Measurements from ENCODE around the gene ALDH3B1.

Gene ALDH3B1

DNA sequence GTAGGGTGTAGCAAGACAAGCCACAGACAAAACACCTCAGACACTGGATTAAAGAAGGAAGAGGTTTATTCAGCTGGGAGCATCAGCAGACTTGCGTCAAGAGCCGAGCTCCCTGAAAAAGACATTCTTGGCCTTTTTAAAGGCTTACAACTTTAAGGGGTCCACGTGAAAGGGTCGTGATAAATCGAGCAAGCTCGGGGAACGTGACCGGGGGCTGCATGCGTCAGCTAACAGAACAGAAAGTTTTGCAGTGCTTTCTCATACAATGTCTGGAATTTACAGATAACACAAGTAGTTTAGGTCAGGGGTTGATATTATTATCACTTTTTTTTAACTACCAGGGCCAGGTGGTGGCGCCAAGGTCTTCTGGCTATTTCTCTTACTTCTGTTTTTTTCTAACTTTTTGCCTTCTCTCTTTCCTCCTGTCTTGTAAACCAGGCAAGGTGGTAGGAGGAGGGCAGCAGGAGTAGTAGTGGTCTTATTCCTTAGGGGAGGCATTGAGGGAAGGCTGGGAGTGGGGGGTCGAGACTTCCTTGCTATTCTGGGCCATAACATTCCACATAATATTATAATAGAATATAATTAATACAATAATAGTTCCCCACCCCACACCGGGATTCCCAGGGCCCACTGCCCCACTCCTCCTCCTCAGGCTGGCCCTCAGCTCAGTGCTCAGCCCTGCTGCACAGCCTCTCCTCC lies 587 bp upstream of the ALDH3B1 start:
- Histone ChIP-seq H3K9me3 (no peaks in the 10 kb centered on the region), H3K4me1 (peaks cover 23% of the 10 kb centered on the region), H3K27me3 (no peaks in the 10 kb centered on the region), H3K4me3 (ENCODE audit: low read depth, low read length) (peak overlapping the region; percentile 37), H3K36me3 (no peaks in the 10 kb centered on the region)
- peak; percentile 22 for DNase-seq
- TF ChIP-seq, protein P1, sequence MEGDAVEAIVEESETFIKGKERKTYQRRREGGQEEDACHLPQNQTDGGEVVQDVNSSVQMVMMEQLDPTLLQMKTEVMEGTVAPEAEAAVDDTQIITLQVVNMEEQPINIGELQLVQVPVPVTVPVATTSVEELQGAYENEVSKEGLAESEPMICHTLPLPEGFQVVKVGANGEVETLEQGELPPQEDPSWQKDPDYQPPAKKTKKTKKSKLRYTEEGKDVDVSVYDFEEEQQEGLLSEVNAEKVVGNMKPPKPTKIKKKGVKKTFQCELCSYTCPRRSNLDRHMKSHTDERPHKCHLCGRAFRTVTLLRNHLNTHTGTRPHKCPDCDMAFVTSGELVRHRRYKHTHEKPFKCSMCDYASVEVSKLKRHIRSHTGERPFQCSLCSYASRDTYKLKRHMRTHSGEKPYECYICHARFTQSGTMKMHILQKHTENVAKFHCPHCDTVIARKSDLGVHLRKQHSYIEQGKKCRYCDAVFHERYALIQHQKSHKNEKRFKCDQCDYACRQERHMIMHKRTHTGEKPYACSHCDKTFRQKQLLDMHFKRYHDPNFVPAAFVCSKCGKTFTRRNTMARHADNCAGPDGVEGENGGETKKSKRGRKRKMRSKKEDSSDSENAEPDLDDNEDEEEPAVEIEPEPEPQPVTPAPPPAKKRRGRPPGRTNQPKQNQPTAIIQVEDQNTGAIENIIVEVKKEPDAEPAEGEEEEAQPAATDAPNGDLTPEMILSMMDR (IDR thresholded peaks at IDR 0.05; ENCODE audit: low read depth, low read length), result peak; percentile 25

DNA sequence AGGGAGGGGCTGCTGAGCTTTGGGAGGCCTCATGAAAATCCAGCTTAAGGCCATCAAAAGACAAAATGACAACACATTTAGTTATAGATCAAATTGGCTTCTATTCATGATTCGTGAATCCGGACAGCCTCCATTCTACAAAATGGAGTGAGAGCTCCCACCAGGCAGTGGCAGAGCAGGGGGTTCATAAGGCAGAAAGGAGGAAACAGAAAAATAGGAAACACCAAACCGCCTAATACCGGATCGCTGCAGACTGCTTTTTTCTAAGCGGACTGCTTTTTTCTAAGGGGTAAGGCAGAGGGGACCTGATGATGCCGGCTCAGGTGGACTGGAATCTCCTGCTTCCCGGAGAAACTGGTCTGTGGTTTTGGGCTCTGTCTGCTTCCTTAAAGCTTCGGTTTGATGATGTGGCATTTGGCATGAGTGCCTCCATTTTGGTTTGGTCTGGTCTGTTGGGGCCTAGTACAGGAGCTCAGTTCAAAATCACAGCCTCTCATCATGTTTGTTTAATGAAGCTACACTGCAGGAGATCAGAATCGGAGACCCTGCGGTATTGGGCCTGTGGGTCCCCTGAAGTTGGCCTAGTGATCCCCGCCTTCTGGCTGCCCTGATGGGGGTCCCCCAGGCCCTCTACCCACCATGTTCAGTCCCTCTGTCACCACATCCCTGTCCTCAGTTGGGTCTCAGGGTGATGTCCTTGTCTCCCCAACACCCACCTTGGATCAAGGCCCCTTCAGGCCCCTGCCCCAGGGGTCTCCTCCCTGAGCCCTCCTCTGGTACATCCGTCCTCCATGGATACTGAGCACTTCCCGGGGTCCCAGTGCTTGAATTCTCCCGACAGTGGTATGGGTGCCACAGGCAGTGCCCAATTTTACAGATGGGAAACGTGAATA lies 1.2 kb downstream of the ALDH3B1 start:
- TF ChIP-seq, protein P1 (IDR thresholded peaks at IDR 0.05; ENCODE audit: low read depth, low read length), result no peak

DNA sequence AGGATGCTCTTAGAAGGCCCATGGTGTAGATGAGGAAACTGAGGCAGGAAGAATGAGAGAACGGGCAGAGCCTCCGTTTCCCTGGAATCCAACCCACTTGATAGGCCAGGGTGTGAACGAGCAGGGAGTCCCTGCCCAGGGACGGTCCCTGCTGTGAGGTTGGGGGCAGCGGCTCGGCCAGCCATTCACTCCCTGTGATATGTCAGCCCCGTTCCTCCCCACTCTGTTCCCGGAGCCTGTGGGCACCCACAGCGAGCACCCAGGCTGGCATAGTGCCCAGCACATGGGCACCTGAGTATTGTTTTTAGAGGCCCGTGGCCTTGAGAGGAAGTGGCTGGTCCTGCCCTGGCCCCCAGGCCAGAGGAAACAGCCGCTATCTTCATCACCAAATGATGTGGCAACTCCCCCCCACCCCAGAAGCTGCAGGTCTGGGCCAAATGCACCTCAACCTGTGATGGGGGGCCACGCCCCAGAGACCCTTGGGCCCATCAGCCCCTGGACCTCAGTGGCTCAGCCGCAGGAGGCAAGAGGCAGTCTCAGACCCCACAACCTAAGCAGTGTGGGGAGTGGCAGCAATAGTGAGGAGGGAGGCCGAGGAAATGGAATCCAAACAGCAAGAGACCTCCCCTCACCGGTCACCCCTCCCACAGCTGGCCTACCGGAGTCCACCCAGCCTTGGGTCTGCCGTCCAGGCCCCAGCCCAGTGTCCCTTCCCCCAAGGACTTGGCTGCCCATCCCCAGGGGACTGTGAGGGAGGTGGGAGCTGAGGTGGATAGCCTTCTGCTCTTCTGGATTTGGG lies 2.1 kb downstream of the ALDH3B1 start:
- H3K9me3 ChIP-seq, result no peaks in the 10 kb centered on the region
- TF ChIP-seq, protein P1 (IDR thresholded peaks at IDR 0.05; ENCODE audit: low read depth, low read length), result no peak
- H3K4me3 ChIP-seq (ENCODE audit: low read depth, low read length), result no peak overlapping the region
- no peaks in the 10 kb centered on the region for H3K27me3 ChIP-seq
- H3K4me1 ChIP-seq, result peaks cover 29% of the 10 kb centered on the region
- peak; percentile 6 for DNase-seq
- no peaks in the 10 kb centered on the region for H3K36me3 ChIP-seq

More for the DNA sequence above, 1.2 kb downstream of the ALDH3B1 start:
- H3K27me3 ChIP-seq, result no peaks in the 10 kb centered on the region
- no peaks in the 10 kb centered on the region for H3K36me3 ChIP-seq
- peaks cover 23% of the 10 kb centered on the region for H3K4me1 ChIP-seq
- H3K4me3 ChIP-seq (ENCODE audit: low read depth, low read length), result no peak overlapping the region
- DNase-seq, result no peak
- no peaks in the 10 kb centered on the region for H3K9me3 ChIP-seq

DNA sequence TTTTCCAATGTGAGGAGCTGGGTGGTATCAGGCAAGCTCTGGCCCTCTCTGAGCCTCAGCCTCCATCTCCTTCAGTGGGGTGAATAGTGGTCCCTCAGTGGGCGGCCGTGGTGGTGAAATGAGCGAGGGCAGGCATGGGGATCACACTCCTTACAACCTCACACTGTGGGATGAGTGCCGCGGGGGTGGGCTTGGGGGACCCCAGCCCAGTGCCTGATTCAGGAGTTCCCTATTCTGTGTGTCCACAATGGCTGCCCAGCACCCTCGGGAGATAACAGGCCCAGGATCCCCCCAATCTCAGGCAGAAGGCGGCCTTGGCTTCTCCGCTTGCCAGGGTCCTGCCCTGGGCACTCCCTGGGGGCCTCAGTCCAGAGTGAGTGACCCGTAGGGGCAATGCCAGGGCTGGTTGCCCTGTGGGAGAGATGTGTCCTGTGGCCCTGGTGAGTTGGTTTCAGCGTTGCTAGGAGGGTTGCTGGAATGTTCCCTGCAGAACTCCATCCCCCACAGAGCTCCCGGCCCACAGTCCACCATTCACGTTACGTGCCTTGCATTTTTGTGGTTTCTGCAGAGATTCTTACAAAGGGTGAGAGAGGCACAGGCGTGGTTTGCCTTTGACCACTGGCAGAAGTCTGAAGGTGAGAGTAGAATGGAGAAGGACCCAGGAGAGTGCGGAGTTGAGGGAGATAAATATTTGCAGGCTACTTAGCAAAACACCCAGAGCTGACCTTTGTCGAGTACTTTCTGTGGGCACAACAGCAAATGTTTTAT lies 2.9 kb downstream of the ALDH3B1 start:
- H3K4me1 ChIP-seq, result peaks cover 29% of the 10 kb centered on the region
- no peaks in the 10 kb centered on the region for H3K27me3 ChIP-seq
- TF ChIP-seq, protein P1 (IDR thresholded peaks at IDR 0.05; ENCODE audit: low read depth, low read length), result no peak
- no peaks in the 10 kb centered on the region for H3K36me3 ChIP-seq
- DNase-seq, result no peak
- no peak overlapping the region for H3K4me3 ChIP-seq (ENCODE audit: low read depth, low read length)
- H3K9me3 ChIP-seq, result no peaks in the 10 kb centered on the region

DNA sequence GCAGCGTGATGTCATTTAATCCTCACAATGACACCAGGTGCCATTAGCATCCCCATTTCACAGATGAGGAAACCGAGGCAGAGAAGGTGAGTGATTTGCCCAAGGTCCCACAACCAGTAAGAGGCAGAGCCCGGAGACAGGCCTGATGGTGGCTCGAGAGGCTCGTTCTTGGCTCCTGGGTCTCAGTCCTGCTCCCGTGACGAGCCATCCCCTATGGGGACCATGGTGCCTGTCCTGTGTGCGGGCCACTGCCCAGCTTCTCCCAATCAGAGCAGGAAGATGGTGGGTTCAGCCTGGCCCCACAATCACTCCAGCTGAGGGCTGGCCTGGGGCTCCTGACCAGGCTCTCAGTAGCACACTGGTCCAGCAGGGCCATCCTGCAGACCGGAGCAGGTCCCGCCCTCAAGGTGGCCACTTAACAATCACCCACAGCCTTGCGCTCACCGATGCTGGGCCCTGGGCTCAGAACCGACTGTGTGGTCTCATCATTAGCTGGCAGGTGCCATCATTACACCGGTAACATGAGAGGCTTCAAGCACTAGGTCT lies 3.6 kb downstream of the ALDH3B1 start:
- TF ChIP-seq, protein P1 (IDR thresholded peaks at IDR 0.05; ENCODE audit: low read depth, low read length), result no peak
- no peak for DNase-seq
- Histone ChIP-seq H3K27me3 (no peaks in the 10 kb centered on the region), H3K36me3 (no peaks in the 10 kb centered on the region), H3K4me3 (ENCODE audit: low read depth, low read length) (no peak overlapping the region), H3K9me3 (no peaks in the 10 kb centered on the region), H3K4me1 (peaks cover 27% of the 10 kb centered on the region)
